Activated CD4-positive, alpha-beta T cell treated with anti-CD3 and anti-CD28 coated beads, Interleukin-2, amount 50 U/mL, for 4 hours (primary cell): ENCODE results near the gene NT5C2.
"Not testable (repeated sequence)": the region's sequence is repeated elsewhere in the genome, so short reads cannot be mapped to it uniquely, and the experiment has no call there.

Experiments
- DNase-seq, 2 experiments: peaks; one replicate each; pipeline ENCODE4 v3.0.0-alpha.2; 2020

Gene NT5C2

GRCh38 chr10:103155471-103156085, 37.5 kb downstream of the NT5C2 start:
- DNase-seq: no peak

- no peak for DNase-seq
Measured at GRCh38 chr10:103154521-103155299, 38.4 kb downstream of the NT5C2 start.

GRCh38 chr10:103153302-103154197, 39.5 kb downstream of the NT5C2 start:
- no peak for DNase-seq

GRCh38 chr10:103149991-103150622, 43.0 kb downstream of the NT5C2 start:
- no peak for DNase-seq

GRCh38 chr10:103147645-103148044, 45.4 kb downstream of the NT5C2 start:
- DNase-seq: no peak

- no peak for DNase-seq
Measured at GRCh38 chr10:103145860-103146466, 47.1 kb downstream of the NT5C2 start.

GRCh38 chr10:103145046-103145445, 48.0 kb downstream of the NT5C2 start:
- DNase-seq: no peak

- no peak for DNase-seq
Measured at GRCh38 chr10:103144041-103144440, 49.0 kb downstream of the NT5C2 start.

- DNase-seq: not testable (repeated sequence)
Measured at GRCh38 chr10:103143641-103144040, 49.4 kb downstream of the NT5C2 start.

GRCh38 chr10:103141950-103142349, 51.1 kb downstream of the NT5C2 start:
- DNase-seq: no peak

- no peak for DNase-seq
Measured at GRCh38 chr10:103140469-103140868, 52.6 kb downstream of the NT5C2 start.

GRCh38 chr10:103139803-103140202, 53.3 kb downstream of the NT5C2 start:
- DNase-seq: no peak

- DNase-seq: peak in 1 of 2 experiments; percentile 2
Measured at GRCh38 chr10:103135168-103135567, 57.9 kb downstream of the NT5C2 start.

- DNase-seq: no peak
Measured at GRCh38 chr10:103130910-103131309, 62.2 kb downstream of the NT5C2 start.

GRCh38 chr10:103130180-103130579, 62.9 kb downstream of the NT5C2 start:
- not testable (repeated sequence) for DNase-seq

- DNase-seq: no peak
Measured at GRCh38 chr10:103127241-103127640, 65.8 kb downstream of the NT5C2 start.

- DNase-seq: no peak
Measured at GRCh38 chr10:103125323-103126267, 67.5 kb downstream of the NT5C2 start.

GRCh38 chr10:103124420-103125096, 68.5 kb downstream of the NT5C2 start:
- DNase-seq: no peak

GRCh38 chr10:103123282-103124024, 69.6 kb downstream of the NT5C2 start:
- no peak for DNase-seq
